Tibial artery (tissue), 4 donors: ENCODE data around the gene PIEZO2.

Experiments used
- DNase-seq, 2 donors: peaks; one replicate each; pipeline ENCODE4 v3.0.0-alpha.2; 2019
- H3K27ac ChIP-seq, 2 donors: fragments of 200-600 bp; sonication (generic) in 1 of 2; 1 replicate in 1 of 2; 2 replicates in 1 of 2; pipeline ENCODE4 v1.5.1; 2018 to 2019; ENCODE audit warnings: mild to moderate bottlenecking in 1 of 2
- H3K27me3 ChIP-seq, 2 donors: fragments of 200-600 bp; sonication (generic) in 1 of 2; one replicate each; pipeline versions ENCODE4 v1.5.1 to v1.6.0; 2016 to 2019
- H3K36me3 ChIP-seq, 3 donors: fragments of 200-600 bp; sonication (generic) in 2 of 3; one replicate each; pipeline ENCODE4 v1.5.1; 2016 to 2019; ENCODE audit warnings: mild to moderate bottlenecking in 2 of 3
- H3K4me1 ChIP-seq, 4 donors: fragments of 200-600 bp; sonication (generic) in 2 of 4; 1 replicate in 3 of 4; 2 replicates in 1 of 4; pipeline ENCODE4 v1.5.1; 2016 to 2019
- H3K4me3 ChIP-seq, 2 donors: fragments of 200-600 bp; sonication (generic) in 1 of 2; 1 replicate in 1 of 2; 2 replicates in 1 of 2; pipeline ENCODE4 v1.5.1; 2018 to 2019; ENCODE audit warnings: mild to moderate bottlenecking in 2 of 2
- H3K9me3 ChIP-seq, 3 donors: fragments of 200-600 bp; sonication (generic) in 1 of 3; one replicate each; pipeline ENCODE4 v1.5.1; 2016 to 2019
- CTCF ChIP-seq, 2 experiments: fragments of 200-600 bp in 1 of 2; fragments of 450-650 bp in 1 of 2; IDR thresholded peaks; one replicate each; pipeline ENCODE4 v1.5.1; 2017 to 2019; ENCODE audit warnings: antibody characterized with exemption in 2 of 2, mild to moderate bottlenecking in 1 of 2, moderate library complexity in 1 of 2
- intact Hi-C: fragments of 100-400 bp; cut with DNase I; formaldehyde crosslinking; loops from one replicate; pipeline ENCODE4 v1.15.0; 2023; ENCODE audit warnings: low total_unique reads

The PIEZO2 gene

GRCh38 chr18:10686308-10686707 is 463.1 kb downstream of the PIEZO2 start:
- Histone ChIP-seq H3K9me3 (no peaks in the 10 kb centered on the region), H3K36me3 (no peaks in the 10 kb centered on the region), H3K27ac (no peak overlapping the region), H3K27me3 (no peaks in the 10 kb centered on the region), H3K4me1 (no peaks in the 10 kb centered on the region), H3K4me3 (no peak overlapping the region)
- no peak for DNase-seq
- intact Hi-C loops = no loop called here
- no peak for TF ChIP-seq CTCF (IDR thresholded peaks at IDR 0.05)

GRCh38 chr18:10685484-10685883 is 463.9 kb downstream of the PIEZO2 start:
- H3K27ac ChIP-seq = no peak overlapping the region
- H3K27me3 ChIP-seq = no peaks in the 10 kb centered on the region
- H3K9me3 ChIP-seq = no peaks in the 10 kb centered on the region
- no peak overlapping the region for H3K4me3 ChIP-seq
- DNase-seq = no peak
- intact Hi-C loops = no loop called here
- no peak for TF ChIP-seq CTCF (IDR thresholded peaks at IDR 0.05)
- no peaks in the 10 kb centered on the region for H3K36me3 ChIP-seq
- no peaks in the 10 kb centered on the region for H3K4me1 ChIP-seq

- Histone ChIP-seq H3K27me3 (no peaks in the 10 kb centered on the region), H3K4me3 (no peak overlapping the region), H3K9me3 (no peaks in the 10 kb centered on the region), H3K4me1 (no peaks in the 10 kb centered on the region), H3K36me3 (no peaks in the 10 kb centered on the region), H3K27ac (no peak overlapping the region)
- DNase-seq = no peak
- intact Hi-C loops = no loop called here
- TF ChIP-seq CTCF (IDR thresholded peaks at IDR 0.05) = no peak
These were observed 467.0 kb downstream of the PIEZO2 start for GRCh38 chr18:10682368-10682714.

GRCh38 chr18:10681581-10682367 is 467.6 kb downstream of the PIEZO2 start:
- Histone ChIP-seq H3K27ac (no peak overlapping the region), H3K27me3 (no peaks in the 10 kb centered on the region), H3K4me3 (no peak overlapping the region), H3K9me3 (no peaks in the 10 kb centered on the region), H3K36me3 (no peaks in the 10 kb centered on the region), H3K4me1 (no peaks in the 10 kb centered on the region)
- TF ChIP-seq CTCF (IDR thresholded peaks at IDR 0.05) = no peak
- intact Hi-C loops = no loop called here
- DNase-seq = no peak

- no peak overlapping the region for H3K27ac ChIP-seq
- intact Hi-C loops = no loop called here
- no peak for DNase-seq
- H3K36me3 ChIP-seq = no peaks in the 10 kb centered on the region
- H3K4me3 ChIP-seq = no peak overlapping the region
- H3K4me1 ChIP-seq = no peaks in the 10 kb centered on the region
- H3K27me3 ChIP-seq = no peaks in the 10 kb centered on the region
- no peaks in the 10 kb centered on the region for H3K9me3 ChIP-seq
- TF ChIP-seq CTCF (IDR thresholded peaks at IDR 0.05) = no peak
These were observed 469.1 kb downstream of the PIEZO2 start for GRCh38 chr18:10680271-10680596.
